GM10248 (cell line): ENCODE measurements around the gene MYPOP.

Experiments used
- CTCF ChIA-PET: fragments of 300-600 bp; sonication (Branson Sonifier 250); formaldehyde crosslinking; extraction: SDS; loops from one replicate; lab custom pipeline; 2021; ENCODE audit warnings: antibody characterized with exemption; lab: Yijun Ruan, JAX
- POLR2A ChIA-PET: fragments of 350-650 bp; sonication (Branson Sonifier 250); formaldehyde crosslinking; extraction: SDS; loops from one replicate; lab custom pipeline; 2020; ENCODE audit warnings: antibody characterized with exemption; lab: Yijun Ruan, JAX
- DNase-seq: peaks from one replicate; pipeline ENCODE4 v3.0.0; 2012; ENCODE audit errors: extremely low spot score
- CTCF ChIP-seq: IDR thresholded peaks from 2 replicates; pipeline ENCODE4 v1.5.1; 2012; ENCODE audit warnings: mild to moderate bottlenecking, low read depth; ENCODE audit errors: extremely low read depth, missing control alignments, control extremely low read depth

The MYPOP gene

GRCh38 chr19:45901912-45902650 lies at the start of gene MYPOP:
Gene MYPOP (minus strand): TSS chr19:45902613. CDS start chr19:45901773, 840 bp downstream.
- POLR2A ChIA-PET: no interaction called here
- DNase-seq: no peak
- CTCF ChIA-PET: interaction anchor here (1.1 to 3.3 kb wide), 9 partner anchors 9 to 123 kb away, joined by 3 to 18 read pairs (median 3); no protein-coding TSS in a partner anchor
- no peak for TF ChIP-seq CTCF

- ChIA-PET CTCF (interaction anchor here (1.6 kb wide), 1 partner anchor 9 kb away, joined by 4 read pairs; no protein-coding TSS in a partner anchor), POLR2A (interaction anchor here (0.6 kb wide), 1 partner anchor 507 kb away, joined by 7 read pairs; no protein-coding TSS in a partner anchor)
- no peak for DNase-seq
- TF ChIP-seq CTCF: no peak
Observed at GRCh38 chr19:45947926-45948325, 45.5 kb upstream of the MYPOP start.

- ChIA-PET POLR2A (no interaction called here), CTCF (no interaction called here)
- no peak for DNase-seq
- TF ChIP-seq CTCF: no peak
Observed at GRCh38 chr19:45940515-45940805, 38.0 kb upstream of the MYPOP start.

GRCh38 chr19:45939792-45940514 lies 37.5 kb upstream of the MYPOP start:
- POLR2A ChIA-PET: no interaction called here
- TF ChIP-seq CTCF: no peak
- CTCF ChIA-PET: interaction anchor here (1.1 kb wide), 1 partner anchor 9 kb away, joined by 4 read pairs; no protein-coding TSS in a partner anchor
- no peak for DNase-seq

GRCh38 chr19:45938733-45939319 lies 36.4 kb upstream of the MYPOP start:
- CTCF ChIA-PET: interaction anchor here (1.1 kb wide), 1 partner anchor 10 kb away, joined by 4 read pairs; no protein-coding TSS in a partner anchor
- no peak for TF ChIP-seq CTCF
- POLR2A ChIA-PET: no interaction called here
- DNase-seq: no peak

- DNase-seq: no peak
- ChIA-PET POLR2A (no interaction called here), CTCF (no interaction called here)
- TF ChIP-seq CTCF: no peak
Observed at GRCh38 chr19:45935267-45935666, 32.9 kb upstream of the MYPOP start.
